ENCODE results near the gene HNF1B.

- TF ChIP-seq CTCF (IDR thresholded peaks at IDR 0.05; ENCODE audit: extremely low read depth in 1 of 2, insufficient read depth in 1 of 2, low read depth in 1 of 2, low read length in 2 of 2) = no peak
- TF ChIP-seq EZH2 (IDR thresholded peaks at IDR 0.05; ENCODE audit: borderline replicate concordance, low read depth, low read length, severe bottlenecking) = no peak
- no peak for TF ChIP-seq POLR2AphosphoS5 (IDR thresholded peaks at IDR 0.05; ENCODE audit: insufficient read depth, low read depth, low read length)
- no peak for TF ChIP-seq POLR2A (IDR thresholded peaks at IDR 0.05; ENCODE audit: low read depth, low read length)
- TF ChIP-seq, protein P1, sequence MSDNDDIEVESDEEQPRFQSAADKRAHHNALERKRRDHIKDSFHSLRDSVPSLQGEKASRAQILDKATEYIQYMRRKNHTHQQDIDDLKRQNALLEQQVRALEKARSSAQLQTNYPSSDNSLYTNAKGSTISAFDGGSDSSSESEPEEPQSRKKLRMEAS (IDR thresholded peaks at IDR 0.05; ENCODE audit: insufficient read depth, insufficient read length) = no peak
- TF ChIP-seq JUN (IDR thresholded peaks at IDR 0.05; ENCODE audit: borderline replicate concordance, insufficient read depth, insufficient read length, low read depth) = no peak
- TF ChIP-seq MYC (IDR thresholded peaks at IDR 0.05; ENCODE audit: low read depth, low read length) = no peak
- TF ChIP-seq GATA2 (IDR thresholded peaks at IDR 0.05; ENCODE audit: insufficient read depth, insufficient read length, low read depth, low read length) = no peak
- no peak for TF ChIP-seq FOS (IDR thresholded peaks at IDR 0.05; ENCODE audit: borderline replicate concordance, insufficient read depth, low read length)
These were observed 23.6 kb upstream of the HNF1B start for GRCh38 chr17:37768438-37768837.

Data from endothelial cell of umbilical vein (primary cell).